ENCODE data around the gene OTUB2. TPM values are rescaled to one million over a fixed set of nuclear protein-coding genes. Genes with fewer than 3 reads are reported as not detected.

OTUB2 gene
- total RNA-seq, 1 experiment from 2014 or later, result 3.0 TPM

DNA sequence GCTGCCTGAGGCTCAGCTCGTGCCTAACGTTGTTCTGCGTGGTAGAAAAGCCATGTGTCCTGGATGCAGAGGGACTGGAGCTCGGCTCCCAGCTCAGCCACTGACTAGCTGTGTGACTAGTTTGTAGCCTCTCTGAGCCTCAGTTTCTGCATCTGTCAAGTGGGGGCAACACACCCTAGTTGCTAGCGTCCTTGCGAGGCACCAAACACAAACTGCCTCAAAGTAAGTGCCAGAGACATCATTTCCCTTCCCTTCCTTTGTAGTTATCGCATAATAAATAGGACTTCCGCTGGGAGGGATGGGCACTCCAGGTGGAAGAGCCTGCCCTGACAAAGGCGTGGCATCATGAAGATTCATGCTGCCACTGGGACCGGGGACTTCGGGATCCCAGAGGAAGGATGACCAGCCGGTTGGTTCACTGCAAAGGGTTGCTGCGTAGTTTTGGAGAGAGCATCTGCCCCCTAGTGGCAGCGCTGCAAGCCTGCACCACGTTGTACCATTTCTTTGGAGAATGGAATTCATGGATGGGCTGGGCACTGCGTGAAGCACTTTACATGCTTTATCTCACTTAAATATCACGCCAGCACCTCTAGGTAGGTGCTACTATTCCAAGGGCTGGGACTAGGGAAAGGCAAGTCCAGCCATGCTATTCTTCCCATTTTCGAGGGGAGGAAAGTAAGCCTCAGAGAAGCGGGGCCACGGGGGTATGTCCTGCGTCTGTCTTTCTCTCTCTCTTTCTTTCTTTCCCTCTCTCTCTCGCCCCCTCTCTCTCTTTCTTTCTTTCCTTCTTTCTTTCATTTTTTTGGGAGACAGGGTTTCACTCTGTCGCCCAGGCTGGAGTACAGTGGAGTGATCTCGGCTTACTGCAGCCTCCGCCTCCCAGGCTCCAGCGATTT lies 24.4 kb upstream of the OTUB2 start:
- no peak overlapping the region for H3K4me3 ChIP-seq (ENCODE audit: insufficient read depth, low read depth, low read length)

DNA sequence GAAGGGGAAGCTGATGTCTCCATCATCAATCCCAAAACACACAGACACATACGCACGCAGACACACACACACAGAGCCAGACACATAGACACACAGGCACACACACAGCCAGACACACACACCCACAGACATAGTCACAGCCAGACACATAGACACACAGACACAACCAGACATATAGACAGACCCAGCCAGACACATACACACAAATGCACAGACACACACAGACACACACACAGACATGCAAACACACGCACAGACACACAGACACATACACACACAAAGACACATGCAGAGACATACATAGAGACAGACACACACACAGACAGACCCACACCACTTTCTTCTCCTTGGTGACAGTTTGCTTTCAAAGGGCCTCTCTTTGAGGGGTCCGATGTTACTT lies 22.7 kb upstream of the OTUB2 start:
- no peak for DNase-seq
- H3K27me3 ChIP-seq (ENCODE audit: control insufficient read depth, insufficient read depth, low read length), result no peaks in the 10 kb centered on the region
- H3K36me3 ChIP-seq (replicated peaks; ENCODE audit: control insufficient read depth, insufficient read depth, low read length), result no peaks in the 10 kb centered on the region
- no peak overlapping the region for H3K4me3 ChIP-seq (ENCODE audit: insufficient read depth, low read depth, low read length)

More for the DNA sequence above, 24.4 kb upstream of the OTUB2 start:
- no peaks in the 10 kb centered on the region for H3K27me3 ChIP-seq (ENCODE audit: control insufficient read depth, insufficient read depth, low read length)
- DNase-seq, result peak; percentile 92
- H3K36me3 ChIP-seq (replicated peaks; ENCODE audit: control insufficient read depth, insufficient read depth, low read length), result no peaks in the 10 kb centered on the region

DNA sequence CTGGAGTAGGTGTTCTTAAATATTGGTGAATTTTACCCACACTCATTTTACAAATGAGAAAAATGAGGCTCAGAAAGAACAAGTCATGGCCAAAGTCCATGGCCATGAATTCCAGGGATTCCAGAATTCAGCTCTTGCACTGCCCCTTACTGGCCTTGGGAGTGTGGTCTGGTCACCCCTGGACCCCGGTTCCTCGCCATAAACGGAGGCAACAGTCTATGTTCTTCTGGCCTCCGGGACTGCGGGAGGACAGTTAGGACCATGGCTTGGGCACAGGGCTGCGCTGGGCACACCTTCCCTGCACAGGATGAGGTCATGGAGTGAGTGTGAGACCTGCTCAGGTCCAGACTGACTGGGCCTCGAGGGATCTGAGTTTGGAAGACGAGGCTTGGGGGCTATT lies 22.1 kb upstream of the OTUB2 start:
- DNase-seq, result no peak
- no peak overlapping the region for H3K4me3 ChIP-seq (ENCODE audit: insufficient read depth, low read depth, low read length)
- no peaks in the 10 kb centered on the region for H3K36me3 ChIP-seq (replicated peaks; ENCODE audit: control insufficient read depth, insufficient read depth, low read length)
- no peaks in the 10 kb centered on the region for H3K27me3 ChIP-seq (ENCODE audit: control insufficient read depth, insufficient read depth, low read length)

DNA sequence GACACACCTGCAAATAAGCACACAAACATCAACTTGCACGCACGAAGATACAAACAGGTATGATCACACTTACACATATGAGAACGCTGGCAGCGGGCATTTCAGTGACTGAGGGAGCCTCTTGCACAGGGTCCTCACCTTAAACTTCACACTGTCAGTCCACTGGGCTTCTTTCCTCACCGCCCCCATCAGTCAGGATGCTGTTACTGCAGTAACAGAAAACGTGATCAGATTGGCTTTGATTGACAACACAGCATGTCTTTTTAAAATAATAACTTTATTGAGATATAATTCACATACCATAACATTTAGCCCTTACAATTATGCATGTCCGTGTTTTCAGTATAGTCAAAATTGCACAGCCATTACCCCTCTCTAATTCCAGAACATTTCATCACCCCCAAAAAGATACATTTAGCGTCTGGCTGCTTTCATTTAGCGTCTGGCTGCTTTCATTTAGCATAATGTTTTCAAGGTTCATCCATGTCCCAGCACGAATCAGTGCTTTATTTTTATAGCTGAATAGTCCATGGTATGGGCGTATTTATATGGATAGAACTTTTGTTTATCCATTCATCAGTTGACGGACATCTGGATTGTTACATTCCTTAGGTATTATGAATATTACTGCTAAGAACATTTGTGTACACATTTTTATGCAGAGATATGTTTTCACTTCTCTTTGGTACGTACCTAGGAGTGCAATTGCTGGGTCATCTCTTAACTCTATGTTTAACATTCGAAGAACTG lies 20.6 kb upstream of the OTUB2 start:
- H3K36me3 ChIP-seq (replicated peaks; ENCODE audit: control insufficient read depth, insufficient read depth, low read length), result no peaks in the 10 kb centered on the region
- no peak overlapping the region for H3K4me3 ChIP-seq (ENCODE audit: insufficient read depth, low read depth, low read length)
- no peaks in the 10 kb centered on the region; the same call in 1 of the 2 replicates for H3K27me3 ChIP-seq (ENCODE audit: control insufficient read depth, insufficient read depth, low read length)
- peak; percentile 84 for DNase-seq

DNA sequence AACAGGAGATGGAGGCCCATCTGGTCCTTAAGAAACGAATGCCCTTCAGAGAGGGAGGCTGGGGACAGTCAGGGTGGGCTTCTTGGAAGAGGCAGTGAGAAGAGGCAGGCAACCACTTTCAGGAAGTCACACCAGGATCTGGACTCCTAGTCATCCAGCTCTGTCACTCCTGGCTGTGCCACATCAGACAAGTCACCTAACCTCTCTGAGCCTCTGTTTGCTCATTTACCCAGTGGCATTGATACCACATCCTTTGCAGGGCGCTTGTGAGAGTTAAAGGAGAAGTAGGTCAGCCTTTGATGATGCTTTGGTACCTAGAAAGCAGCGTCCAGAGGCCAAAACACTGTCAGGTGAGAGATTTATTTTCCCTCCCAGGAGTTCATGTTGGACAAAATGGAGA lies 17.9 kb upstream of the OTUB2 start:
- no peak for DNase-seq
- H3K36me3 ChIP-seq (replicated peaks; ENCODE audit: control insufficient read depth, insufficient read depth, low read length), result no peaks in the 10 kb centered on the region
- no peak overlapping the region for H3K4me3 ChIP-seq (ENCODE audit: insufficient read depth, low read depth, low read length)
- no peaks in the 10 kb centered on the region; the same call in 1 of the 2 replicates for H3K27me3 ChIP-seq (ENCODE audit: control insufficient read depth, insufficient read depth, low read length)

DNA sequence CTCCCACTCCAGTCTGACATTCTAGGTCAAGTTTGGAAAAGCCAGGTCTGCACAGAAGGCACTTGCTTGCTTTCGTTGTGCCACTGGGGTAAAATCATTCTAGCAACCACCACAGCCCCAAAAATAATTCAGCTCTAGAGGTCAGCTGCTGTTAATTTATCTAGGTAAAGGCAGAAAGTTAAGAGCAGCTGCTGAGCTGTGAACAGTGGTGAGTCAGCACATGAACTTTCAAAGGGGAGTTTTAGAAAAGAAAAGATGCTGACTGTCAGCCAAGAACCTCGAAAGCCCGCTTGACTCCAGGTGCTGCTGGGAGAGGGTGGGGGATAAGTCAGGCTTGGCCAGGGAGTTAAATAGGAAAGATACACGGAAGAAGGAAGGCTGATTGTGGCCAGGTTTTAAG lies 16.4 kb upstream of the OTUB2 start:
- no peak overlapping the region for H3K4me3 ChIP-seq (ENCODE audit: insufficient read depth, low read depth, low read length)
- no peaks in the 10 kb centered on the region for H3K36me3 ChIP-seq (replicated peaks; ENCODE audit: control insufficient read depth, insufficient read depth, low read length)
- no peaks in the 10 kb centered on the region; the same call in 1 of the 2 replicates for H3K27me3 ChIP-seq (ENCODE audit: control insufficient read depth, insufficient read depth, low read length)
- no peak for DNase-seq

DNA sequence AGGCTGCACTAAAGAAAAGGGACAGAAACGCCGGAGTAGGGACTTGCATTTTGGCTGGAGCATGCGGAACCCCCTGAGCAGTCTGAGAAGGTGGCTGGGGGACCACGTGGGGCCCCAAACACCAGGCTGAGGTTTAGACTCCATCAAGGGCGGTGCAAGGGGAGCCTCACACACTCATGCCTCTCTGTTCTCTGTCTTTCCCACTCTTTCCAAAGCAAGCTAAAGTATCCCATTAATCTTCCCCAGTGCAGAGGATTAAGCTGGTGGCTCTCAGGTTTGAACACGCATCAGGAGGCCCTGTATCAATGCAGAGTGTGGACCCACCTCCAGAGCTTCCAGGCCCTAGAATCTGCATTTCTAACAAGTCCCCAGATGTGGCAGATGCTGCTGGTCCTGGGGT lies 15.5 kb upstream of the OTUB2 start:
- Histone ChIP-seq H3K4me3 (ENCODE audit: insufficient read depth, low read depth, low read length) (no peak overlapping the region), H3K27me3 (ENCODE audit: control insufficient read depth, insufficient read depth, low read length) (no peaks in the 10 kb centered on the region; the same call in 1 of the 2 replicates), H3K36me3 (replicated peaks; ENCODE audit: control insufficient read depth, insufficient read depth, low read length) (no peaks in the 10 kb centered on the region)
- no peak for DNase-seq

DNA sequence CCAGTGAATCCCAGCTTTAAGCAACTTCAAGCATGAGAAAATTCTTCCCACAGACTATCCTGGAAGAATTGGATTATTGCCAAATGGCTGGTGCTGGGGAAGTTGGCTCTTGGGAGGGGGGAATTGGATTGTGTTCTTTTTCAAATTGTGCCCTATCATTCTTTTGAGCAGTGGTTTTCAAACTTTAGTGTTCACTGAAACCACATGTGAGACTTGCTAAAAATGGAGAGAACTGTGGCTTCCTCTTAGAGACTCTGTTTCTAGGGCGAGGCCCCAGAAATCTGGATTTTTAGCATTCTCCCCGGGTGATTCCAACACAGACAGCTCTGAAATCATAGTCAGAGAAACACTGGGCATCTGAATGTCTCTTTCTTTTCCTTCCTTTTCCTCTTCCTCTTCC lies 14.3 kb upstream of the OTUB2 start:
- no peak for DNase-seq
- H3K27me3 ChIP-seq (ENCODE audit: control insufficient read depth, insufficient read depth, low read length), result no peaks in the 10 kb centered on the region; the same call in 1 of the 2 replicates
- H3K36me3 ChIP-seq (replicated peaks; ENCODE audit: control insufficient read depth, insufficient read depth, low read length), result no peaks in the 10 kb centered on the region

DNA sequence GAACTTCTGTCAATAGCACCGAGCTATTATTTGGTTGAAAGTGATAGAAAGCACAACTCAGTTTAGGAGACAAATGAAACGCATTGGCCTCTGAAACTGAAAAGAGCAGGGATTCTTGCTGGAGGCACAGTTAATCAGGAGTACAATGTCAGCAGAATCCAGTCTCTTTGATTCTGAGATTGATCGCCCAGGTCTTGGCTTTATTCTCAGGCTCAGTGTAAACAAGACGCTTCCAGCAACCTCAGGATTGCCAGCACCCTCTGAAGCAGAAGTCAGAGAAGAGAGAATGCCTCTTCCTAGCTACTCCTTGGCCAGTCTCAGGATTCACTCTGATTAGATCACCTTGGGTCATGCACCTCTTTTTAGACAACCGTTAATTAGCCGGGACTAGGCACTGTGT lies 11.8 kb upstream of the OTUB2 start:
- no peak overlapping the region for H3K4me3 ChIP-seq (ENCODE audit: insufficient read depth, low read depth, low read length)
- H3K36me3 ChIP-seq (replicated peaks; ENCODE audit: control insufficient read depth, insufficient read depth, low read length), result no peaks in the 10 kb centered on the region
- no peaks in the 10 kb centered on the region; the same call in 1 of the 2 replicates for H3K27me3 ChIP-seq (ENCODE audit: control insufficient read depth, insufficient read depth, low read length)
- DNase-seq, result no peak

More for the DNA sequence above, 14.3 kb upstream of the OTUB2 start:
- no peak overlapping the region for H3K4me3 ChIP-seq (ENCODE audit: insufficient read depth, low read depth, low read length)

DNA sequence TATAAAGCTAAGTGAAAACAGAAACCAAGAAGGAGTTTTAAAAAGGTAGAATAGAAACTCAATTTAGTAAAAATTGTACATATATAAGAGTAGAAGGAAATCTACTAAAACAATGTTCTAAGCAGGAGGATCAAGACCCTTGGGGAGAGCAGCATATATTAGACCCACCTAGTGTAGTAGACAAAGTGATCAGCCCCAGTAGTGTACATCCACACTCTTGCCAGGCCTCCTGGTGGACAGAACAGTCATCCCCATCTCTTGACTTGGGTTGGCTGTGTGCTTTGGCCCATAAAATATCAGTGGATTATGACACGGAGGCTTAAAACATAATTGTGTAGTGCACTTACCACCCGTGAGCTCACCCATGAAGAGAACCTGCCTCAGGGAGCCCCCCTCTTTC lies 10.9 kb upstream of the OTUB2 start:
- H3K4me3 ChIP-seq (ENCODE audit: insufficient read depth, low read depth, low read length), result no peak overlapping the region
- no peaks in the 10 kb centered on the region for H3K36me3 ChIP-seq (replicated peaks; ENCODE audit: control insufficient read depth, insufficient read depth, low read length)
- no peak for DNase-seq
- H3K27me3 ChIP-seq (ENCODE audit: control insufficient read depth, insufficient read depth, low read length), result no peaks in the 10 kb centered on the region; the same call in 1 of the 2 replicates

DNA sequence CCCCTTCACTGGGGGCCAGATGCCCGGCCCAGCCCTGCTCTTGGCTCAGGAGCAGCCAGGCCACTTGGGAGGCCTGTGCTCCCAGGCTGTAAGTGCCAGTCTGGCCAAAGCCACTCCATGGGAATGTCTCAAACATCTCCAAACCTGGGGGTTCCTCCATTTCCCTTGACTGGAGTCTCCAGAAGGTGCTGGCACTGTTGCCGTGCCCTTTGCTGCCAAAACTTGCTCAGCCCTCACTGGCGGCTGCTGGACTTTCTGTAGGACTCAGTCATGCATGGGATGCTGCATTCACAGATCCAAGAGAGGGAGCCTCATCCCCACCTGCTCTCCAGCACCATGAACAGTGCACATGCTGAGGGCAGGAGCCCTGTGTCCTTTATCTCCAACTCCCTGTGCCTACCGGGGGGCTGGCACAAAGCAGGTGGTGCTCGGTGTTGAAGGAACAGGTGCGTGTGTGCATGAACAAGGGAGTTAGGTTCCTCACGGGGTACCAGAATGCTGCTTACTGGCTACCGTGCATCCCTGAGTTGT lies 9.6 kb upstream of the OTUB2 start:
- Histone ChIP-seq H3K4me3 (ENCODE audit: insufficient read depth, low read depth, low read length) (no peak overlapping the region), H3K36me3 (replicated peaks; ENCODE audit: control insufficient read depth, insufficient read depth, low read length) (no peaks in the 10 kb centered on the region), H3K27me3 (ENCODE audit: control insufficient read depth, insufficient read depth, low read length) (no peaks in the 10 kb centered on the region)
- DNase-seq, result no peak

DNA sequence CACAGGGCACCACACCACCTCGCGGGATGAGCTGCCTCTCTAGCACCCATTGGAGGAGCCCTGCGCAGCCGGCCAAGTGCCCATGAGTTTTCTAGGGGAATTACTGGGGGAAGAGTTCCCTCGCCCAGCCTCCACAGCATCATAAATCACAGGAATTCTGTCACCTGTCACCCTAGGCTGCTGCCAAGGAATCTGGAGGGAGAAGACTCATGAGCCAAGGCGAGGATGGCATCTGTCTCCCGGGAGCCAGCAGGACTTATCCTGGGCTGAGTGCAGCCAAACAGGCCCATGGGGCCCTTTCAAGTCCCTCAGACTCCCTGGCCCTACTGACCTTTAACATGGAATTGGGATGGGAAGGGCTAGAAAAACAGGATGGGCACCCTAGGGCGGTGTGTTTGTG lies 7.8 kb upstream of the OTUB2 start:
- Histone ChIP-seq H3K4me3 (ENCODE audit: insufficient read depth, low read depth, low read length) (no peak overlapping the region), H3K36me3 (replicated peaks; ENCODE audit: control insufficient read depth, insufficient read depth, low read length) (no peaks in the 10 kb centered on the region), H3K27me3 (ENCODE audit: control insufficient read depth, insufficient read depth, low read length) (no peaks in the 10 kb centered on the region)
- DNase-seq, result no peak

DNA sequence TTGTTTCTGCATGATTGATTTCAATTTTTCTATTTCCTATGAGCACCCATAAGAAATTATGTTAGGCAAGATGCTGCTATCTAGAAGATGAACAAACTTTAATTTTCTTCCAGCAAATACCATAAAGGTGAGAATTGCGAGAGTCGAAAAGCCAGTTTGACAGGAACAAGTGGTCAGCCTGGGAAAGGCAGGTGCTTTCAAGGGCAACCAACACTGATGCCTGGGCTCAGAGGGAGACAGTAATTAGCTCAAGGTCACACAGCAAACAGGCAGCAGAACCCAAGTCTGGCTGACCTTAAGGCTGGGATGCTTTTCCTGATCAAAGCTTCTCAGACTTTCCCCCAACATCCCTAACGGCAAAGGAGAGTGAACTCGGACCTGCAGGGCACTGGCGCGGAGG lies 6.8 kb upstream of the OTUB2 start:
- DNase-seq, result no peak
- no peaks in the 10 kb centered on the region for H3K27me3 ChIP-seq (ENCODE audit: control insufficient read depth, insufficient read depth, low read length)
- H3K36me3 ChIP-seq (replicated peaks; ENCODE audit: control insufficient read depth, insufficient read depth, low read length), result no peaks in the 10 kb centered on the region
- no peak overlapping the region for H3K4me3 ChIP-seq (ENCODE audit: insufficient read depth, low read depth, low read length)

DNA sequence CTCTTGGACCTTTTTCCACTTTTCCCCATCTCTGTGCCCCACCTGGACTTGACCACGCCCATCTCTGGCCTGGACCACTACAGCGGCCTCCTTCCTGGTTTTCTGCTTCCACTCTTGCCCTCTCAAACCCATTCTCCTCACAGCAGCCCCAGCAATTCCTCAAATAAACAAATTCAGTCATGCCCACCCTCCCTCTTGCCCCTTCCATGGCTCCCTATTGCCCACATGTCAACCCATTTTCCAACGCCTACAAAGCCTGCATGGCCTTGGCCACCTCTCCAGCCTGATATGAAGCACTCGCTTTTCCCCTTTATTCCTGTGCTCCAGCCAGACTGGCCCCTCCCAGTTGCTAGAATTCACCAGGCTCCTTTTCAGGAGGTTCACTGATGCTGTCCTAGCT lies 5.9 kb upstream of the OTUB2 start:
- Histone ChIP-seq H3K27me3 (ENCODE audit: control insufficient read depth, insufficient read depth, low read length) (no peaks in the 10 kb centered on the region), H3K36me3 (replicated peaks; ENCODE audit: control insufficient read depth, insufficient read depth, low read length) (no peaks in the 10 kb centered on the region), H3K4me3 (ENCODE audit: insufficient read depth, low read depth, low read length) (no peak overlapping the region)
- DNase-seq, result no peak

DNA sequence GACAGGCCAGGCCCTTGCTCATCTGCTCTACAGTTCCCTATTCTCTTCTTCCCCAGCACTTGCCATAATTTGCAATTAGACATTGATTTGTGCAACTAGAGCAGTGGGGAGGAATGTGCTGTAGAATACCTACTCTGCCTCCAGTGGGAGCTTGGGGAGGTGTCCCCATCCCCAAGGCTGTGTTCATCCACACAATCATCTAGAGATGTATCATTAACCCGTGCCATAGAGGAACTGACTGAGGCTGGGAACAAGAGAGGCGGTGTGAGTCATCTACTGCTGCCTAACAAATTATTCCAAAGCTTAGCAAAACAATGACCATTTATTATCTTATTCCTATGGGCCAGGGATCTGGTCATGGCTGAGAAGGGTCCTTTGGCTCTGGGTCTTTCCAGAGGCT lies 5.1 kb upstream of the OTUB2 start:
- no peaks in the 10 kb centered on the region for H3K27me3 ChIP-seq (ENCODE audit: control insufficient read depth, insufficient read depth, low read length)
- no peaks in the 10 kb centered on the region for H3K36me3 ChIP-seq (replicated peaks; ENCODE audit: control insufficient read depth, insufficient read depth, low read length)
- no peak overlapping the region for H3K4me3 ChIP-seq (ENCODE audit: insufficient read depth, low read depth, low read length)
- DNase-seq, result no peak
